ENCODE measurements around the gene DGUOK.

DNA sequence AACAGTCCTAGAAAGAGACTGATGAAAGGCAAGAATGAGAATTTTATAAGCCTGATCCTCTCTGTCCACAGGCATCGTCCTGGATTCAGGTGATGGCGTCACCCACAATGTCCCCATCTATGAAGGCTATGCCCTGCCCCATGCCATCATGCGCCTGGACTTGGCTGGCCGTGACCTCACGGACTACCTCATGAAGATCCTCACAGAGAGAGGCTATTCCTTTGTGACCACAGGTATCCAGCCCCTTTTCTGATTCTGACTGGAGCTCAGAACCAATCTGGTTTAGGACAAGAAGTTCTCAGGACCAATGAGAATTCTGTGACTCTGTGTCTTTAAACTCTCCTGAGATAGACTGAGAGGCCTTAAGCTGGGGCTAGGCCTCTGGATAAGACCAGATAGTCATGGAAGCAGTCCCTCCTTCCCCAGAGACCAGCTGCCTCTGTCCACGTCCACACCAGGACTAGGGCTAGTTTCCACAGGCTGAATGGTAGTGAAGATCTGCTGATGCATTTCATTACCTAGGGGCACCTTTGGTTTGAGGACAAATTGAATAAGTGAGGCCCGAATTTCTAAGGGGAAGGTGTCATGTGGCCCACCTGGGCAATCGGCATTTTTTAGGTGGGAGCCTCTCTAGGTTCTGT is 13.1 kb upstream of the DGUOK start:
- TF ChIP-seq POLR2A (IDR thresholded peaks at IDR 0.05) (no peak), CTCF (IDR thresholded peaks at IDR 0.05 in 4 of 5, conservative IDR thresholded peaks at IDR 0.05 in 1 of 5) (no peak)
